ENCODE data around the gene CTCFL. TPM values are rescaled to one million over a fixed set of nuclear protein-coding genes. Genes with fewer than 3 reads are reported as not detected.
A peak's percentile ranks its signal among the peaks of the same experiment; 100 is the strongest.

The CTCFL gene
- total and polyA plus RNA-seq, 2 of the 13 experiments (the other 11 are each of a cell fraction or from before 2014, with no cell fraction given), result 0.04 TPM; not detected in 1

DNA sequence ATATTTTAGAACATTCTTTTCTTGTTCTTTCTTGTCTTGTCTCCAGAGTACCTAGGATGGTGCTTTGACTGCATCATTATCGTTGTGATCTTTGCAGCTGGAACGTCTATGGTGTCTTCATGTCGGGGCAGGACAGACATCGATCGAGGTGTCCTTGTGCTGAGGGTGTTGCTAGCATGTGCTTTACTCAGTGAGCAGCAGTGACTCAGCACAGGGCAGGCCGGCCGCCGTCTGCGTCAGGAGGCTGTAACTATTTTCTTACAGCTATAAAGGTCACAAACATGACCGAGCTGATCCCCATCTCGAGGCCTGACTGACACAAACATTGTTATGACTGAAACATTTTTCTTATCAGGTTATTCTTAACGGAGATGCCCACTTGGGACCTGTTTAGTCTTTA lies 14.9 kb upstream of the CTCFL start (continued):
- no peak for TF ChIP-seq USF2 (IDR thresholded peaks at IDR 0.05; ENCODE audit: low read depth, low read length)
- TF ChIP-seq USF2 (CRISPR knock-in tag; IDR thresholded peaks at IDR 0.05; ENCODE audit: borderline replicate concordance), result no peak
- peak; percentile 39; the same call in 1 of the 2 replicates for TF ChIP-seq HES4 (CRISPR knock-in tag; IDR thresholded peaks at IDR 0.05; ENCODE audit: borderline replicate concordance)
- no peak for TF ChIP-seq ZNF788 (CRISPR knock-in tag; IDR thresholded peaks at IDR 0.05; ENCODE audit: borderline replicate concordance)
- no peak for TF ChIP-seq TBL1XR1 (IDR thresholded peaks at IDR 0.05; ENCODE audit: borderline replicate concordance, low read length, partially characterized antibody)
- TF ChIP-seq ZNF747 (CRISPR knock-in tag; IDR thresholded peaks at IDR 0.05; ENCODE audit: borderline replicate concordance), result no peak
- TF ChIP-seq ZNF772 (CRISPR knock-in tag; IDR thresholded peaks at IDR 0.05), result no peak
- no peak for TF ChIP-seq DNMT1 (CRISPR knock-in tag; IDR thresholded peaks at IDR 0.05)
- no peak for TF ChIP-seq RBFOX2 (IDR thresholded peaks at IDR 0.05; ENCODE audit: low read depth, low read length)
- TF ChIP-seq NFYB (CRISPR knock-in tag; IDR thresholded peaks at IDR 0.05), result no peak
- peak; percentile 88; the same call in 1 of the 2 replicates for TF ChIP-seq SETDB1 (CRISPR knock-in tag; IDR thresholded peaks at IDR 0.05; ENCODE audit: borderline replicate concordance)
- TF ChIP-seq MED8 (CRISPR knock-in tag; IDR thresholded peaks at IDR 0.05; ENCODE audit: insufficient replicate concordance), result no peak
- peak; percentile 87 for TF ChIP-seq SALL1 (CRISPR knock-in tag; IDR thresholded peaks at IDR 0.05)
- TF ChIP-seq ZSCAN30 (CRISPR knock-in tag; IDR thresholded peaks at IDR 0.05), result no peak
- no peak for TF ChIP-seq LRRFIP1 (CRISPR knock-in tag; conservative IDR thresholded peaks at IDR 0.05)
- no peak for TF ChIP-seq ZNF710 (CRISPR knock-in tag; IDR thresholded peaks at IDR 0.05; ENCODE audit: borderline replicate concordance)
- 0 out of 2 replicates have a peak, but pooled peaks have one; percentile 41 for TF ChIP-seq ZNF251 (CRISPR knock-in tag; IDR thresholded peaks at IDR 0.05)
- TF ChIP-seq TOE1 (CRISPR knock-in tag; IDR thresholded peaks at IDR 0.05), result no peak
- TF ChIP-seq HMG20B (CRISPR knock-in tag; conservative IDR thresholded peaks at IDR 0.05), result no peak
- no peak for TF ChIP-seq SMARCE1 (IDR thresholded peaks at IDR 0.05; ENCODE audit: borderline replicate concordance)
- no peak for TF ChIP-seq RBM22 (optimal IDR thresholded peaks at IDR 0.05; ENCODE audit: low read length)
- no peak for TF ChIP-seq NCOA2 (CRISPR knock-in tag; IDR thresholded peaks at IDR 0.05)
- no peak for TF ChIP-seq TEAD2 (CRISPR knock-in tag; IDR thresholded peaks at IDR 0.05)
- TF ChIP-seq CC2D1A (CRISPR knock-in tag; IDR thresholded peaks at IDR 0.05), result no peak
- TF ChIP-seq ATAD3A (CRISPR knock-in tag; IDR thresholded peaks at IDR 0.05), result no peak
- TF ChIP-seq ZNF703 (CRISPR knock-in tag; IDR thresholded peaks at IDR 0.05; ENCODE audit: borderline replicate concordance), result no peak
